ENCODE measurements around the gene C16orf46. TPM values are rescaled to one million over a fixed set of nuclear protein-coding genes. Genes with fewer than 3 reads are reported as not detected.

C16orf46 gene
- total and polyA plus RNA-seq, 2 of the 13 experiments (the other 11 are each of a cell fraction or from before 2014, with no cell fraction given) = 0.38 to 0.55 TPM

DNA sequence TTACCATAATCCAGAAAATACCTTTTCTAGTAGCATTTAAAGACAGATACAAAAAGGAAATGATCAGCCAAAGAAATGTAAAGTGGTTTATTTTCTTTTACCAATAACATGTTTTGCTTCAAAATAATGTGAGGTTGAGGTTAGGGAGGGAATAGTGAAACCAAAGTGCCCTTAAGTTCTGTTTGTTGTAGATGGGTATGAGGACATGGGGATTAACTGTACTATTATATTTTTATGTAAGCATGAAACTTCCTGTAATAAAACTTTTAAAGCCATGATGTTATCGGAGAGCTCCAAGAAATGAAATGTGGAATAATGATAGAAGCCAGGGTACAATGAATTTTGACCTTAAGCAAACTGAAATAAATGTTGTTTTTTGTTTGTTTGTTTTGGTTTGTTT, 9.9 kb downstream of the C16orf46 start:
- POLR2A ChIA-PET = no interaction called here
- ATAC-seq = no peak
- in situ Hi-C loops (cut with HindIII; ENCODE audit: extremely low pct_ligation_motif_present, low pct_unique_long_range_greater_than_20kb) = no loop called here

DNA sequence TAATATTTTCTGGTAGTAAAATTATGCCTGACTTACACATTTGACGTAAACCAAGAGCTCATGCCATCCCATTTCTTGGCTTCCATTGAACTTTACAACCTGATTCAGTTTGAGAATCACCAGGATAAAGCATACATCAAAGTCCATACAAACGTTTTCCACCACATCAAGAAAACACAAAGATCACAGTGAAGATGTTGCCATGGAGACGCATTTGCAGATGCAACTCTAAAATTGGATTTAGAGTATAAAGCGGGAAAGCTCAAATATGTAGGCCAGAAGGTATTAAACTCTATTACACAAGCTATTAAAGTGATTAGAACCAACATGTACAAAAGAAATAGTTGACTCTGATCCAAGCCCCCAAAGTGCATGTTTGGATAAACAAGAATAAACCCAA, 10.4 kb downstream of the C16orf46 start:
- ATAC-seq (no peak), FAIRE-seq (no peak), DNase-seq (ENCODE audit: low spot score) (no peak)
- Histone ChIP-seq H3K4me2 (ENCODE audit: low read depth, low read length) (no peak overlapping the region), H2AFZ (ENCODE audit: low read length) (no peak overlapping the region), H3K9me3 (ENCODE audit: low read length) (no peaks in the 10 kb centered on the region), H3K27me3 (ENCODE audit: control insufficient read depth in 1 of 2, insufficient read depth in 2 of 2, low read length in 2 of 2) (no peaks in the 10 kb centered on the region), H3K79me2 (ENCODE audit: insufficient read depth, low read length) (no peaks in the 10 kb centered on the region), H3K27ac (ENCODE audit: extremely low read length, insufficient read depth, low read length) (no peak overlapping the region), H3K36me3 (replicated peaks in 1 of 2; ENCODE audit: control insufficient read depth in 1 of 2, insufficient read depth in 2 of 2, low read length in 2 of 2) (no peaks in the 10 kb centered on the region), H4K20me1 (ENCODE audit: insufficient read depth, low read length) (no peaks in the 10 kb centered on the region), H3K4me3 (replicated peaks in 1 of 3; ENCODE audit: insufficient read depth in 1 of 3, low read depth in 2 of 3, low read length in 3 of 3) (no peak overlapping the region), H3K9ac (ENCODE audit: insufficient read depth, low read depth, low read length) (no peak overlapping the region), H3K4me1 (ENCODE audit: insufficient read depth, low read length) (peaks cover 4% of the 10 kb centered on the region)
- WGBS (ENCODE audit: low lambda C conversion rate) = 73% methylated on average over 4 of the region's 4 CpGs
- no TSS peak for BruUV-seq (replicated peaks)
- POLR2A ChIA-PET = interaction anchor here (1.0 kb wide), 1 partner anchor 10 kb away, joined by 4 read pairs; the partner anchor contains the start of gene C16orf46
- CTCF ChIA-PET (ENCODE audit: low intra/inter-chr PET ratio, low total read pairs) = no interaction called here
- in situ Hi-C loops (cut with HindIII; ENCODE audit: extremely low pct_ligation_motif_present, low pct_unique_long_range_greater_than_20kb) (no loop called here), intact Hi-C loops (cut with micrococcal nuclease; ENCODE audit: unreplicated experiment) (no loop called here)
- no peak for TF ChIP-seq TAF15 (IDR thresholded peaks at IDR 0.05; ENCODE audit: low read depth, low read length, poor library complexity, severe bottlenecking)
- TF ChIP-seq, protein P1, sequence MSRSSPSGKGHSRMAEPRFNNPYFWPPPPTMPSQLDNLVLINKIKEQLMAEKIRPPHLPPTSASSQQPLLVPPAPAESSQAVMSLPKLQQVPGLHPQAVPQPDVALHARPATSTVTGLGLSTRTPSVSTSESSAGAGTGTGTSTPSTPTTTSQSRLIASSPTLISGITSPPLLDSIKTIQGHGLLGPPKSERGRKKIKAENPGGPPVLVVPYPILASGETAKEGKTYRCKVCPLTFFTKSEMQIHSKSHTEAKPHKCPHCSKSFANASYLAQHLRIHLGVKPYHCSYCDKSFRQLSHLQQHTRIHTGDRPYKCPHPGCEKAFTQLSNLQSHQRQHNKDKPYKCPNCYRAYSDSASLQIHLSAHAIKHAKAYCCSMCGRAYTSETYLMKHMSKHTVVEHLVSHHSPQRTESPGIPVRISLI (CRISPR knock-in tag; IDR thresholded peaks at IDR 0.05; ENCODE audit: borderline replicate concordance) = no peak
- TF ChIP-seq NFKBIZ (CRISPR knock-in tag; IDR thresholded peaks at IDR 0.05) = no peak
- TF ChIP-seq NR2C2 (CRISPR knock-in tag; IDR thresholded peaks at IDR 0.05; ENCODE audit: borderline replicate concordance) = no peak
- TF ChIP-seq, protein P2, sequence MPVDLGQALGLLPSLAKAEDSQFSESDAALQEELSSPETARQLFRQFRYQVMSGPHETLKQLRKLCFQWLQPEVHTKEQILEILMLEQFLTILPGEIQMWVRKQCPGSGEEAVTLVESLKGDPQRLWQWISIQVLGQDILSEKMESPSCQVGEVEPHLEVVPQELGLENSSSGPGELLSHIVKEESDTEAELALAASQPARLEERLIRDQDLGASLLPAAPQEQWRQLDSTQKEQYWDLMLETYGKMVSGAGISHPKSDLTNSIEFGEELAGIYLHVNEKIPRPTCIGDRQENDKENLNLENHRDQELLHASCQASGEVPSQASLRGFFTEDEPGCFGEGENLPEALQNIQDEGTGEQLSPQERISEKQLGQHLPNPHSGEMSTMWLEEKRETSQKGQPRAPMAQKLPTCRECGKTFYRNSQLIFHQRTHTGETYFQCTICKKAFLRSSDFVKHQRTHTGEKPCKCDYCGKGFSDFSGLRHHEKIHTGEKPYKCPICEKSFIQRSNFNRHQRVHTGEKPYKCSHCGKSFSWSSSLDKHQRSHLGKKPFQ (CRISPR knock-in tag; IDR thresholded peaks at IDR 0.05; ENCODE audit: insufficient replicate concordance) = no peak
- no peak for TF ChIP-seq ZNF616 (CRISPR knock-in tag; IDR thresholded peaks at IDR 0.05; ENCODE audit: low read depth)
- no peak for TF ChIP-seq ZNF670 (CRISPR knock-in tag; IDR thresholded peaks at IDR 0.05; ENCODE audit: borderline replicate concordance)
- no peak for TF ChIP-seq ATF7-NPFF (CRISPR knock-in tag; IDR thresholded peaks at IDR 0.05; ENCODE audit: low read depth)

More for the DNA sequence above, 9.9 kb downstream of the C16orf46 start:
- no peaks in the 10 kb centered on the region for H3K27me3 ChIP-seq (ENCODE audit: control insufficient read depth in 1 of 2, insufficient read depth in 2 of 2, low read length in 2 of 2)
- no peak overlapping the region for H3K9ac ChIP-seq (ENCODE audit: insufficient read depth, low read depth, low read length)
- CTCF ChIA-PET (ENCODE audit: low intra/inter-chr PET ratio, low total read pairs) = no interaction called here
- H3K36me3 ChIP-seq (replicated peaks in 1 of 2; ENCODE audit: control insufficient read depth in 1 of 2, insufficient read depth in 2 of 2, low read length in 2 of 2) = no peaks in the 10 kb centered on the region
- no peak overlapping the region for H3K4me3 ChIP-seq (replicated peaks in 1 of 3; ENCODE audit: insufficient read depth in 1 of 3, low read depth in 2 of 3, low read length in 3 of 3)
- FAIRE-seq (no peak), DNase-seq (ENCODE audit: low spot score) (no peak)
- no peak for TF ChIP-seq ZNF781 (CRISPR knock-in tag; IDR thresholded peaks at IDR 0.05; ENCODE audit: borderline replicate concordance, not compliant biosample characterization)
- TF ChIP-seq RBM22 (optimal IDR thresholded peaks at IDR 0.05; ENCODE audit: low read length) = no peak
- TF ChIP-seq SNAI1 (CRISPR knock-in tag; IDR thresholded peaks at IDR 0.05; ENCODE audit: borderline replicate concordance) = no peak
- no peak for TF ChIP-seq ZNF879 (CRISPR knock-in tag; IDR thresholded peaks at IDR 0.05)
- TF ChIP-seq, protein P3, sequence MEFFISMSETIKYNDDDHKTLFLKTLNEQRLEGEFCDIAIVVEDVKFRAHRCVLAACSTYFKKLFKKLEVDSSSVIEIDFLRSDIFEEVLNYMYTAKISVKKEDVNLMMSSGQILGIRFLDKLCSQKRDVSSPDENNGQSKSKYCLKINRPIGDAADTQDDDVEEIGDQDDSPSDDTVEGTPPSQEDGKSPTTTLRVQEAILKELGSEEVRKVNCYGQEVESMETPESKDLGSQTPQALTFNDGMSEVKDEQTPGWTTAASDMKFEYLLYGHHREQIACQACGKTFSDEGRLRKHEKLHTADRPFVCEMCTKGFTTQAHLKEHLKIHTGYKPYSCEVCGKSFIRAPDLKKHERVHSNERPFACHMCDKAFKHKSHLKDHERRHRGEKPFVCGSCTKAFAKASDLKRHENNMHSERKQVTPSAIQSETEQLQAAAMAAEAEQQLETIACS (CRISPR knock-in tag; IDR thresholded peaks at IDR 0.05) = no peak
- TF ChIP-seq MTF2 (CRISPR knock-in tag; IDR thresholded peaks at IDR 0.05; ENCODE audit: borderline replicate concordance) = no peak
- no peak for TF ChIP-seq JUND (CRISPR knock-in tag; IDR thresholded peaks at IDR 0.05)
- no peak for TF ChIP-seq SMC3 (IDR thresholded peaks at IDR 0.05; ENCODE audit: low read length)
- no peak for TF ChIP-seq LCORL (IDR thresholded peaks at IDR 0.05)
- TF ChIP-seq LCORL (CRISPR knock-in tag; IDR thresholded peaks at IDR 0.05) = no peak
- no peak for TF ChIP-seq SRSF9 (IDR thresholded peaks at IDR 0.05; ENCODE audit: borderline replicate concordance, insufficient read depth, low read depth, low read length, poor library complexity, severe bottlenecking)
- TF ChIP-seq KDM4B (CRISPR knock-in tag; IDR thresholded peaks at IDR 0.05) = no peak
- H2AFZ ChIP-seq (ENCODE audit: low read length) = no peak overlapping the region
- intact Hi-C loops (cut with micrococcal nuclease; ENCODE audit: unreplicated experiment) = no loop called here
- H3K4me1 ChIP-seq (ENCODE audit: insufficient read depth, low read length) = peaks cover 7% of the 10 kb centered on the region
- H3K4me2 ChIP-seq (ENCODE audit: low read depth, low read length) = no peak overlapping the region
- H3K79me2 ChIP-seq (ENCODE audit: insufficient read depth, low read length) = no peaks in the 10 kb centered on the region
- no peak overlapping the region for H3K27ac ChIP-seq (ENCODE audit: extremely low read length, insufficient read depth, low read length)
- BruUV-seq (replicated peaks) = no TSS peak
- no peaks in the 10 kb centered on the region for H3K9me3 ChIP-seq (ENCODE audit: low read length)
- H4K20me1 ChIP-seq (ENCODE audit: insufficient read depth, low read length) = no peaks in the 10 kb centered on the region
- 95% methylated on average over 1 of the region's 1 CpG for WGBS (ENCODE audit: low lambda C conversion rate)

All from HepG2 (cell line).